Measurements from ENCODE around the gene TCP11X2. TPM values are rescaled to one million over a fixed set of nuclear protein-coding genes. Genes with fewer than 3 reads are reported as not detected.
"Not testable (repeated sequence)": the region's sequence is repeated elsewhere in the genome, so short reads cannot be mapped to it uniquely, and the experiment has no call there.

The TCP11X2 gene
- not detected for total RNA-seq

- H3K4me3 ChIP-seq; H3K27ac ChIP-seq; DNase-seq (ENCODE audit: low spot score in 2 of 2); H3K4me1 ChIP-seq; H3K36me3 ChIP-seq; intact Hi-C loops (cut with DNase I; ENCODE audit: low total_unique reads); H3K27me3 ChIP-seq; H3K9me3 ChIP-seq: not testable (repeated sequence)
Measured at GRCh38 chrX:102471762-102472220, at the start of gene TCP11X2. Gene TCP11X2, minus strand, starts transcription at chrX:102471812.

- H3K27me3 ChIP-seq = peaks cover 0 to 45% of the 10 kb centered on the region in 2 donors
- H3K27ac ChIP-seq = no peak overlapping the region
- TF ChIP-seq CTCF (IDR thresholded peaks at IDR 0.05) = no peak
- TF ChIP-seq POLR2A (IDR thresholded peaks at IDR 0.05) = no peak
- no peak for TF ChIP-seq POLR2AphosphoS5 (IDR thresholded peaks at IDR 0.05)
- no peaks in the 10 kb centered on the region for H3K4me1 ChIP-seq
- peak overlapping the region in 2 of 3 donors; percentile 48 to 63 for H3K4me3 ChIP-seq
- no peak for DNase-seq (ENCODE audit: low spot score in 2 of 2)
- intact Hi-C loops (cut with DNase I; ENCODE audit: low total_unique reads) = no loop called here
- H3K36me3 ChIP-seq = no peaks in the 10 kb centered on the region
- no peaks in the 10 kb centered on the region for H3K9me3 ChIP-seq
Measured at GRCh38 chrX:102517326-102517725, 45.7 kb upstream of the TCP11X2 start.

GRCh38 chrX:102515975-102516941 lies 44.6 kb upstream of the TCP11X2 start, which contains the start of gene TMSB15A:
Gene TMSB15A, minus strand, starts transcription at chrX:102516739.
- DNase-seq (ENCODE audit: low spot score in 2 of 2) = peak; percentile 41 to 51
- intact Hi-C loops (cut with DNase I; ENCODE audit: low total_unique reads) = no loop called here

GRCh38 chrX:102514536-102514935 lies 42.9 kb upstream of the TCP11X2 start:
- Histone ChIP-seq H3K36me3 (no peaks in the 10 kb centered on the region), H3K9me3 (no peaks in the 10 kb centered on the region), H3K4me3 (no peak overlapping the region), H3K4me1 (no peaks in the 10 kb centered on the region), H3K27me3 (peaks cover 0 to 62% of the 10 kb centered on the region in 2 donors), H3K27ac (no peak overlapping the region)
- no peak for DNase-seq (ENCODE audit: low spot score in 2 of 2)
- intact Hi-C loops (cut with DNase I; ENCODE audit: low total_unique reads) = no loop called here
- TF ChIP-seq POLR2A (IDR thresholded peaks at IDR 0.05) (no peak), POLR2AphosphoS5 (IDR thresholded peaks at IDR 0.05) (no peak), CTCF (IDR thresholded peaks at IDR 0.05) (no peak)

More at GRCh38 chrX:102515975-102516941, 44.6 kb upstream of the TCP11X2 start, which contains the start of gene TMSB15A:
- peak within 1 kb of the TSS; percentile 24 to 63 (median 48) for H3K4me3 ChIP-seq
- no peaks in the 10 kb centered on the region for H3K9me3 ChIP-seq
- TF ChIP-seq POLR2A (IDR thresholded peaks at IDR 0.05) (no peak), POLR2AphosphoS5 (IDR thresholded peaks at IDR 0.05) (no peak), CTCF (IDR thresholded peaks at IDR 0.05) (no peak)
- peak within 1 kb of the TSS in 1 of 2 donors; percentile 15 for H3K27ac ChIP-seq
- H3K36me3 ChIP-seq = no peaks in the 10 kb centered on the region
- H3K4me1 ChIP-seq = no peaks in the 10 kb centered on the region
- H3K27me3 ChIP-seq = peaks cover 0 to 53% of the 10 kb centered on the region in 2 donors

GRCh38 chrX:102498732-102499131 lies 27.1 kb upstream of the TCP11X2 start:
- Histone ChIP-seq H3K36me3 (no peaks in the 10 kb centered on the region), H3K4me1 (no peaks in the 10 kb centered on the region), H3K27me3 (peaks cover 0 to 41% of the 10 kb centered on the region in 2 donors), H3K9me3 (peaks cover 8 to 14% of the 10 kb centered on the region in 2 donors), H3K4me3 (no peak overlapping the region), H3K27ac (no peak overlapping the region)
- no peak for DNase-seq (ENCODE audit: low spot score in 2 of 2)
- TF ChIP-seq POLR2A (IDR thresholded peaks at IDR 0.05) = no peak
- TF ChIP-seq CTCF (IDR thresholded peaks at IDR 0.05) = no peak
- no peak for TF ChIP-seq POLR2AphosphoS5 (IDR thresholded peaks at IDR 0.05)
- intact Hi-C loops (cut with DNase I; ENCODE audit: low total_unique reads) = no loop called here
